ENCODE results near the gene NDE1. TPM values are rescaled to one million over a fixed set of nuclear protein-coding genes. Genes with fewer than 3 reads are reported as not detected.

Gene NDE1
- total and polyA plus RNA-seq, 9 of the 15 experiments (the other 6 are each of a cell fraction or from before 2014, with no cell fraction given), result 3.1 to 59.9 (median 30.0) TPM

DNA sequence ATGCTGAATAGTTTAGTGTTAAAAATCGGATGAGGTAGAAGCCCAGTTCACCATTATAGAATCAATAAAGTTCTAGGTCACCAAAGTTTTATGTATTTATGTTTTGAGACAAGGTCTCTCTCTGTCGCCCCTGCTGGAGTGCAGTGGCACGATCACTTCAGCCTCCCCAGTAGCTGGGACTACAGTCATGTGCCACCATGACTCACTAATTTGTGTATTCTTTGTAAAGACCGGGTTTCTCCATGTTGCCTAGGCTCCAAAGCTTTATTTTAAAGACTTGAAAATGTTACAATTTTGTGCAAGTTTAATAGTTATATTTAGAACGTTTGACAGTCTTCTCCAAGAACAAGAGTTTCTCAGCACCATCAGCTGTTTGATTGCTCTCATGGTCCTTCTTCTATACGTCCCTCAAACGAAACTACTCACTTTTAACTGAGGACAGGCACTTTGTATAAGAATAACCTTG lies 32.1 kb downstream of the NDE1 start (continued):
- TF ChIP-seq, protein P1, sequence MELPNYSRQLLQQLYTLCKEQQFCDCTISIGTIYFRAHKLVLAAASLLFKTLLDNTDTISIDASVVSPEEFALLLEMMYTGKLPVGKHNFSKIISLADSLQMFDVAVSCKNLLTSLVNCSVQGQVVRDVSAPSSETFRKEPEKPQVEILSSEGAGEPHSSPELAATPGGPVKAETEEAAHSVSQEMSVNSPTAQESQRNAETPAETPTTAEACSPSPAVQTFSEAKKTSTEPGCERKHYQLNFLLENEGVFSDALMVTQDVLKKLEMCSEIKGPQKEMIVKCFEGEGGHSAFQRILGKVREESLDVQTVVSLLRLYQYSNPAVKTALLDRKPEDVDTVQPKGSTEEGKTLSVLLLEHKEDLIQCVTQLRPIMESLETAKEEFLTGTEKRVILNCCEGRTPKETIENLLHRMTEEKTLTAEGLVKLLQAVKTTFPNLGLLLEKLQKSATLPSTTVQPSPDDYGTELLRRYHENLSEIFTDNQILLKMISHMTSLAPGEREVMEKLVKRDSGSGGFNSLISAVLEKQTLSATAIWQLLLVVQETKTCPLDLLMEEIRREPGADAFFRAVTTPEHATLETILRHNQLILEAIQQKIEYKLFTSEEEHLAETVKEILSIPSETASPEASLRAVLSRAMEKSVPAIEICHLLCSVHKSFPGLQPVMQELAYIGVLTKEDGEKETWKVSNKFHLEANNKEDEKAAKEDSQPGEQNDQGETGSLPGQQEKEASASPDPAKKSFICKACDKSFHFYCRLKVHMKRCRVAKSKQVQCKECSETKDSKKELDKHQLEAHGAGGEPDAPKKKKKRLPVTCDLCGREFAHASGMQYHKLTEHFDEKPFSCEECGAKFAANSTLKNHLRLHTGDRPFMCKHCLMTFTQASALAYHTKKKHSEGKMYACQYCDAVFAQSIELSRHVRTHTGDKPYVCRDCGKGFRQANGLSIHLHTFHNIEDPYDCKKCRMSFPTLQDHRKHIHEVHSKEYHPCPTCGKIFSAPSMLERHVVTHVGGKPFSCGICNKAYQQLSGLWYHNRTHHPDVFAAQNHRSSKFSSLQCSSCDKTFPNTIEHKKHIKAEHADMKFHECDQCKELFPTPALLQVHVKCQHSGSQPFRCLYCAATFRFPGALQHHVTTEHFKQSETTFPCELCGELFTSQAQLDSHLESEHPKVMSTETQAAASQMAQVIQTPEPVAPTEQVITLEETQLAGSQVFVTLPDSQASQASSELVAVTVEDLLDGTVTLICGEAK (IDR thresholded peaks at IDR 0.05), result peak; percentile 92
- TF ChIP-seq, protein P1 (CRISPR knock-in tag; IDR thresholded peaks at IDR 0.05), result peak; percentile 64; the same call in 1 of the 2 replicates
- TF ChIP-seq, protein P2, sequence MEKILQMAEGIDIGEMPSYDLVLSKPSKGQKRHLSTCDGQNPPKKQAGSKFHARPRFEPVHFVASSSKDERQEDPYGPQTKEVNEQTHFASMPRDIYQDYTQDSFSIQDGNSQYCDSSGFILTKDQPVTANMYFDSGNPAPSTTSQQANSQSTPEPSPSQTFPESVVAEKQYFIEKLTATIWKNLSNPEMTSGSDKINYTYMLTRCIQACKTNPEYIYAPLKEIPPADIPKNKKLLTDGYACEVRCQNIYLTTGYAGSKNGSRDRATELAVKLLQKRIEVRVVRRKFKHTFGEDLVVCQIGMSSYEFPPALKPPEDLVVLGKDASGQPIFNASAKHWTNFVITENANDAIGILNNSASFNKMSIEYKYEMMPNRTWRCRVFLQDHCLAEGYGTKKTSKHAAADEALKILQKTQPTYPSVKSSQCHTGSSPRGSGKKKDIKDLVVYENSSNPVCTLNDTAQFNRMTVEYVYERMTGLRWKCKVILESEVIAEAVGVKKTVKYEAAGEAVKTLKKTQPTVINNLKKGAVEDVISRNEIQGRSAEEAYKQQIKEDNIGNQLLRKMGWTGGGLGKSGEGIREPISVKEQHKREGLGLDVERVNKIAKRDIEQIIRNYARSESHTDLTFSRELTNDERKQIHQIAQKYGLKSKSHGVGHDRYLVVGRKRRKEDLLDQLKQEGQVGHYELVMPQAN (IDR thresholded peaks at IDR 0.05; ENCODE audit: borderline replicate concordance), result no peak
- TF ChIP-seq L3MBTL2 (IDR thresholded peaks at IDR 0.05) (peak; percentile 67), ZNF583 (CRISPR knock-in tag; IDR thresholded peaks at IDR 0.05) (0 out of 2 replicates have a peak, but pooled peaks have one; percentile 29), ZNF696 (CRISPR knock-in tag; conservative IDR thresholded peaks at IDR 0.05) (no peak), ZNF41 (CRISPR knock-in tag; conservative IDR thresholded peaks at IDR 0.05) (0 out of 2 replicates have a peak, but pooled peaks have one; percentile 18), DACH1 (IDR thresholded peaks at IDR 0.05; ENCODE audit: partially characterized antibody) (peak; percentile 51), TCF7 (IDR thresholded peaks at IDR 0.05; ENCODE audit: borderline replicate concordance) (no peak), BHLHE40 (IDR thresholded peaks at IDR 0.05; ENCODE audit: low read length) (peak; percentile 94)
- TF ChIP-seq, protein P3, sequence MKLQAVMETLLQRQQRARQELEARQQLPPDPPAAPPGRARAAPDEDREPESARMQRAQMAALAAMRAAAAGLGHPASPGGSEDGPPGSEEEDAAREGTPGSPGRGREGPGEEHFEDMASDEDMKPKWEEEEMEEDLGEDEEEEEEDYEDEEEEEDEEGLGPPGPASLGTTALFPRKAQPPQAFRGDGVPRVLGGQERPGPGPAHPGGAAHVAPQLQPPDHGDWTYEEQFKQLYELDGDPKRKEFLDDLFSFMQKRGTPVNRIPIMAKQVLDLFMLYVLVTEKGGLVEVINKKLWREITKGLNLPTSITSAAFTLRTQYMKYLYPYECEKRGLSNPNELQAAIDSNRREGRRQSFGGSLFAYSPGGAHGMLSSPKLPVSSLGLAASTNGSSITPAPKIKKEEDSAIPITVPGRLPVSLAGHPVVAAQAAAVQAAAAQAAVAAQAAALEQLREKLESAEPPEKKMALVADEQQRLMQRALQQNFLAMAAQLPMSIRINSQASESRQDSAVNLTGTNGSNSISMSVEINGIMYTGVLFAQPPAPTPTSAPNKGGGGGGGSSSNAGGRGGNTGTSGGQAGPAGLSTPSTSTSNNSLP (IDR thresholded peaks at IDR 0.05; ENCODE audit: borderline replicate concordance, low read depth, low read length), result 0 out of 2 replicates have a peak, but pooled peaks have one; percentile 12
- TF ChIP-seq, protein P4, sequence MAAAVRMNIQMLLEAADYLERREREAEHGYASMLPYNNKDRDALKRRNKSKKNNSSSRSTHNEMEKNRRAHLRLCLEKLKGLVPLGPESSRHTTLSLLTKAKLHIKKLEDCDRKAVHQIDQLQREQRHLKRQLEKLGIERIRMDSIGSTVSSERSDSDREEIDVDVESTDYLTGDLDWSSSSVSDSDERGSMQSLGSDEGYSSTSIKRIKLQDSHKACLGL (CRISPR knock-in tag; IDR thresholded peaks at IDR 0.05; ENCODE audit: borderline replicate concordance, poor library complexity, severe bottlenecking), result no peak
- TF ChIP-seq, protein P5, sequence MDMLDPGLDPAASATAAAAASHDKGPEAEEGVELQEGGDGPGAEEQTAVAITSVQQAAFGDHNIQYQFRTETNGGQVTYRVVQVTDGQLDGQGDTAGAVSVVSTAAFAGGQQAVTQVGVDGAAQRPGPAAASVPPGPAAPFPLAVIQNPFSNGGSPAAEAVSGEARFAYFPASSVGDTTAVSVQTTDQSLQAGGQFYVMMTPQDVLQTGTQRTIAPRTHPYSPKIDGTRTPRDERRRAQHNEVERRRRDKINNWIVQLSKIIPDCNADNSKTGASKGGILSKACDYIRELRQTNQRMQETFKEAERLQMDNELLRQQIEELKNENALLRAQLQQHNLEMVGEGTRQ (CRISPR knock-in tag; IDR thresholded peaks at IDR 0.05), result peak; percentile 58; the same call in 1 of the 2 replicates
